HepG2 (cell line): ENCODE data around the gene ITIH2. TPM values are rescaled to one million over a fixed set of nuclear protein-coding genes. Genes with fewer than 3 reads are reported as not detected.

Experiments used
- ADNP ChIP-seq: sonication (generic); formaldehyde crosslinking; IDR thresholded peaks from 2 replicates; pipeline ENCODE4 v1.4.0; 2020; ENCODE audit warnings: missing genetic modification reagents
- CENPBD1 ChIP-seq: sonication (generic); formaldehyde crosslinking; IDR thresholded peaks from 2 replicates; pipeline ENCODE4 v1.8.0; 2022; ENCODE audit warnings: missing genetic modification reagents, low read depth, mild to moderate bottlenecking, borderline replicate concordance
- FOXK1 ChIP-seq: sonication (generic); formaldehyde crosslinking; IDR thresholded peaks from 2 replicates; pipeline ENCODE4 v1.4.0; 2020; ENCODE audit warnings: low read depth, missing genetic modification reagents, borderline replicate concordance
- HOXA9 ChIP-seq: sonication (generic); formaldehyde crosslinking; IDR thresholded peaks from 2 replicates; pipeline ENCODE4 v1.8.1; 2022; ENCODE audit warnings: missing genetic modification reagents, mild to moderate bottlenecking, moderate library complexity, borderline replicate concordance
- PAXIP1 ChIP-seq: sonication (generic); formaldehyde crosslinking; conservative IDR thresholded peaks from 2 replicates; pipeline ENCODE4 v1.4.0; 2020; ENCODE audit warnings: mild to moderate bottlenecking, missing genetic modification reagents, moderate library complexity
- SSRP1 ChIP-seq: IDR thresholded peaks from 2 replicates; pipeline ENCODE4 v1.6.1; 2016; ENCODE audit warnings: control low read depth
- ZKSCAN1 ChIP-seq: fragments of 150-350 bp; IDR thresholded peaks from 2 replicates; pipeline ENCODE4 v1.6.1; 2014; ENCODE audit warnings: low read length
- ZMYM4 ChIP-seq: sonication (generic); formaldehyde crosslinking; IDR thresholded peaks from 2 replicates; pipeline ENCODE4 v1.8.1; 2023; ENCODE audit warnings: mild to moderate bottlenecking, missing genetic modification reagents
- ZNF280B ChIP-seq: sonication (generic); formaldehyde crosslinking; IDR thresholded peaks from 2 replicates; pipeline ENCODE4 v1.5.0; 2020; ENCODE audit warnings: missing genetic modification reagents, mild to moderate bottlenecking, borderline replicate concordance
- ZNF557 ChIP-seq: sonication (generic); formaldehyde crosslinking; IDR thresholded peaks from 2 replicates; pipeline ENCODE4 v1.4.0; 2020; ENCODE audit warnings: missing genetic modification reagents
- ZNF691 ChIP-seq: sonication (generic); formaldehyde crosslinking; IDR thresholded peaks from 2 replicates; pipeline ENCODE4 v1.4.0; 2020; ENCODE audit warnings: missing genetic modification reagents, low read depth, mild to moderate bottlenecking, borderline replicate concordance
- ZNF740 ChIP-seq: sonication (generic); formaldehyde crosslinking; IDR thresholded peaks from 2 replicates; pipeline ENCODE4 v1.4.0; 2020; ENCODE audit warnings: missing genetic modification reagents
- ZNF878 ChIP-seq: sonication (generic); formaldehyde crosslinking; IDR thresholded peaks from 2 replicates; pipeline ENCODE4 v1.8.1; 2023; ENCODE audit warnings: mild to moderate bottlenecking, missing genetic modification reagents, moderate library complexity
- ZUFSP ChIP-seq: sonication (generic); formaldehyde crosslinking; IDR thresholded peaks from 2 replicates; pipeline ENCODE4 v1.9.0; 2021; ENCODE audit warnings: missing genetic modification reagents, mild to moderate bottlenecking, borderline replicate concordance
- polyA plus RNA-seq, 8 experiments: library from polyadenylated mRNA; depleted of rRNA in 3 of 8; stranded (reverse) in 7 of 8; unstranded in 1 of 8; fragments of >200 nt; fragmentation: Illumina TruSeq in 4 of 8; extraction: Trizol in 4 of 8; gene quantifications; 2 replicates each; pipeline versions ENCODE4 v1.2.1 to v1.2.3, GENCODE V29; 2011 to 2016; ENCODE audit warnings: low read depth in 4 of 8, missing spikeins in 1 of 8, mixed read lengths in 1 of 8; ENCODE audit not compliant: insufficient read depth in 1 of 8
- total RNA-seq, 5 experiments: library from RNA; depleted of rRNA; stranded (reverse); fragments of >200 nt; fragmentation: Illumina TruSeq; extraction: Trizol; gene quantifications; 2 replicates each; pipeline ENCODE4 v1.2.3, GENCODE V29; 2016; ENCODE audit warnings: low read depth in 1 of 5

ITIH2 gene
- total and polyA plus RNA-seq, 2 of the 13 experiments (the other 11 are each of a cell fraction or from before 2014, with no cell fraction given): 1,197 to 1,427 TPM

- peak; percentile 97 for TF ChIP-seq PAXIP1 (CRISPR knock-in tag)
- no peak for TF ChIP-seq ZNF280B (CRISPR knock-in tag)
- TF ChIP-seq HOXA9 (CRISPR knock-in tag): no peak
- TF ChIP-seq ZKSCAN1: no peak
- peak; percentile 94; the same call in 1 of the 2 replicates for TF ChIP-seq FOXK1 (CRISPR knock-in tag)
- TF ChIP-seq ZNF740 (CRISPR knock-in tag): no peak
- no peak for TF ChIP-seq CENPBD1 (CRISPR knock-in tag)
- TF ChIP-seq ZNF878 (CRISPR knock-in tag): no peak; the same call in 1 of the 2 replicates
- TF ChIP-seq ZMYM4 (CRISPR knock-in tag): peak; percentile 80
- 0 out of 2 replicates have a peak, but pooled peaks have one; percentile 46 for TF ChIP-seq ZNF691 (CRISPR knock-in tag)
- no peak for TF ChIP-seq SSRP1 (CRISPR knock-in tag)
- TF ChIP-seq ZNF557: 0 out of 2 replicates have a peak, but pooled peaks have one; percentile 30
- no peak for TF ChIP-seq ZUFSP (CRISPR knock-in tag)
- no peak for TF ChIP-seq ADNP (CRISPR knock-in tag)
Measured at GRCh38 chr10:7700577-7701125, 2.5 kb upstream of the ITIH2 start (continued).
